GM12878 (cell line): ENCODE measurements around the gene DTNA.

ENCODE experiments used
- BACH1 ChIP-seq: fragments of 450-650 bp; IDR thresholded peaks from 2 replicates; pipeline ENCODE4 v1.6.1; 2017; ENCODE audit warnings: mild to moderate bottlenecking, borderline replicate concordance
- CEBPB ChIP-seq, 2 experiments: fragments of 150-350 bp in 1 of 2; IDR thresholded peaks; 2 replicates each; pipeline ENCODE4 v1.6.1; 2012 to 2014; ENCODE audit warnings: low read depth in 2 of 2, low read length in 2 of 2, borderline replicate concordance in 1 of 2, inconsistent platforms in 1 of 2
- GABPA ChIP-seq: IDR thresholded peaks from 2 replicates; pipeline ENCODE4 v1.6.1; 2014; ENCODE audit warnings: antibody characterized with exemption, low read depth, mild to moderate bottlenecking, inconsistent platforms
- SIN3A ChIP-seq: IDR thresholded peaks from 2 replicates; pipeline ENCODE4 v1.6.1; 2012; ENCODE audit warnings: low read depth, low read length, improper control_type of control experiment
- SP1 ChIP-seq: IDR thresholded peaks from one replicate; pipeline ENCODE4 v1.6.1; 2011; ENCODE audit warnings: low read depth, low read length
- TAF1 ChIP-seq: IDR thresholded peaks from 2 replicates; pipeline ENCODE4 v1.6.1; 2011; ENCODE audit warnings: mild to moderate bottlenecking, low read depth, low read length, borderline replicate concordance
- TF ChIP-seq, protein P1 (sequence below), 3 experiments: IDR thresholded peaks in 2 of 3; conservative IDR thresholded peaks in 1 of 3; 2 replicates each; pipeline ENCODE4 v1.5.1; 2011; ENCODE audit warnings: low read depth in 3 of 3, low read length in 3 of 3, mild to moderate bottlenecking in 3 of 3, control low read depth in 2 of 3, moderate library complexity in 2 of 3, inconsistent platforms in 1 of 3, mixed read lengths in 1 of 3; ENCODE audit not compliant: control insufficient read depth in 2 of 3, insufficient read depth in 1 of 3; ENCODE audit errors: extremely low read depth in 1 of 3
- TF ChIP-seq, protein P2 (sequence below): IDR thresholded peaks from 2 replicates; pipeline ENCODE4 v1.6.1; 2011; ENCODE audit warnings: low read depth, mild to moderate bottlenecking, low read length, moderate library complexity, borderline replicate concordance; ENCODE audit errors: extremely low read depth

DNA sequence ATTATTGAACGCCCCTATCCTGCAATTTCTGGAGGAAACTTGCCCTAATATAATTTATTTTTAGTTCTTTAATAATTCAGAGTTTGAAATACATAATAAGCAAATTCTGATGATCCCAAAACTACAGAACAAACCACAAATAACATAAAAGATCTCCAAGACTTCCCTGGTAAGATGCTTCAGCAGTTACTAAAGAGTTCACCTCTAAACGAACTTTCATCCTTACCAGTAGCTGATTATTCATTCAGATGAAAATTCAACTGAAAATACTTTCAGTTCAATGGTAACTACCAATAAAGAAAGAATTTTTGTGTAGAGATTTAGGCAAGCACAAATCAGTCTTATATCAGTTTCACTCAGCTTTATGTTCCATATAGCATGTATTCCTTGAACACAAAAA lies 201.0 kb downstream of the DTNA start:
- TF ChIP-seq, protein P1, sequence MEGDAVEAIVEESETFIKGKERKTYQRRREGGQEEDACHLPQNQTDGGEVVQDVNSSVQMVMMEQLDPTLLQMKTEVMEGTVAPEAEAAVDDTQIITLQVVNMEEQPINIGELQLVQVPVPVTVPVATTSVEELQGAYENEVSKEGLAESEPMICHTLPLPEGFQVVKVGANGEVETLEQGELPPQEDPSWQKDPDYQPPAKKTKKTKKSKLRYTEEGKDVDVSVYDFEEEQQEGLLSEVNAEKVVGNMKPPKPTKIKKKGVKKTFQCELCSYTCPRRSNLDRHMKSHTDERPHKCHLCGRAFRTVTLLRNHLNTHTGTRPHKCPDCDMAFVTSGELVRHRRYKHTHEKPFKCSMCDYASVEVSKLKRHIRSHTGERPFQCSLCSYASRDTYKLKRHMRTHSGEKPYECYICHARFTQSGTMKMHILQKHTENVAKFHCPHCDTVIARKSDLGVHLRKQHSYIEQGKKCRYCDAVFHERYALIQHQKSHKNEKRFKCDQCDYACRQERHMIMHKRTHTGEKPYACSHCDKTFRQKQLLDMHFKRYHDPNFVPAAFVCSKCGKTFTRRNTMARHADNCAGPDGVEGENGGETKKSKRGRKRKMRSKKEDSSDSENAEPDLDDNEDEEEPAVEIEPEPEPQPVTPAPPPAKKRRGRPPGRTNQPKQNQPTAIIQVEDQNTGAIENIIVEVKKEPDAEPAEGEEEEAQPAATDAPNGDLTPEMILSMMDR (IDR thresholded peaks at IDR 0.05 in 2 of 3, conservative IDR thresholded peaks at IDR 0.05 in 1 of 3; ENCODE audit: control insufficient read depth in 2 of 3, extremely low read depth in 1 of 3, insufficient read depth in 1 of 3, low read depth in 3 of 3, low read length in 3 of 3): no peak
- no peak for TF ChIP-seq TAF1
- TF ChIP-seq SIN3A: no peak
- TF ChIP-seq SP1: no peak
- no peak for TF ChIP-seq CEBPB (IDR thresholded peaks at IDR 0.05; ENCODE audit: borderline replicate concordance in 1 of 2, low read depth in 2 of 2, low read length in 2 of 2)
- TF ChIP-seq, protein P2, sequence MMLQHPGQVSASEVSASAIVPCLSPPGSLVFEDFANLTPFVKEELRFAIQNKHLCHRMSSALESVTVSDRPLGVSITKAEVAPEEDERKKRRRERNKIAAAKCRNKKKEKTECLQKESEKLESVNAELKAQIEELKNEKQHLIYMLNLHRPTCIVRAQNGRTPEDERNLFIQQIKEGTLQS: no peak
- no peak for TF ChIP-seq GABPA
- TF ChIP-seq BACH1: no peak
